HL-60 (cell line): ENCODE data around the gene CDYL.

ENCODE experiments used
- CTCF ChIP-seq: IDR thresholded peaks from one replicate; pipeline ENCODE4 v1.5.1; 2011; ENCODE audit warnings: low read length, control low read depth, inconsistent platforms; ENCODE audit not compliant: insufficient read depth
- GABPA ChIP-seq: IDR thresholded peaks from 2 replicates; pipeline ENCODE4 v1.6.1; 2012; ENCODE audit warnings: low read depth
- POLR2AphosphoS5 ChIP-seq: IDR thresholded peaks from 2 replicates; pipeline ENCODE4 v1.6.1; 2012; ENCODE audit warnings: low read depth
- TF ChIP-seq, protein P1 (sequence below): IDR thresholded peaks from 2 replicates; pipeline ENCODE4 v1.6.1; 2012; ENCODE audit warnings: low read depth; ENCODE audit not compliant: insufficient replicate concordance

- TF ChIP-seq CTCF (no peak), POLR2AphosphoS5 (no peak), GABPA (no peak)
- TF ChIP-seq, protein P1, sequence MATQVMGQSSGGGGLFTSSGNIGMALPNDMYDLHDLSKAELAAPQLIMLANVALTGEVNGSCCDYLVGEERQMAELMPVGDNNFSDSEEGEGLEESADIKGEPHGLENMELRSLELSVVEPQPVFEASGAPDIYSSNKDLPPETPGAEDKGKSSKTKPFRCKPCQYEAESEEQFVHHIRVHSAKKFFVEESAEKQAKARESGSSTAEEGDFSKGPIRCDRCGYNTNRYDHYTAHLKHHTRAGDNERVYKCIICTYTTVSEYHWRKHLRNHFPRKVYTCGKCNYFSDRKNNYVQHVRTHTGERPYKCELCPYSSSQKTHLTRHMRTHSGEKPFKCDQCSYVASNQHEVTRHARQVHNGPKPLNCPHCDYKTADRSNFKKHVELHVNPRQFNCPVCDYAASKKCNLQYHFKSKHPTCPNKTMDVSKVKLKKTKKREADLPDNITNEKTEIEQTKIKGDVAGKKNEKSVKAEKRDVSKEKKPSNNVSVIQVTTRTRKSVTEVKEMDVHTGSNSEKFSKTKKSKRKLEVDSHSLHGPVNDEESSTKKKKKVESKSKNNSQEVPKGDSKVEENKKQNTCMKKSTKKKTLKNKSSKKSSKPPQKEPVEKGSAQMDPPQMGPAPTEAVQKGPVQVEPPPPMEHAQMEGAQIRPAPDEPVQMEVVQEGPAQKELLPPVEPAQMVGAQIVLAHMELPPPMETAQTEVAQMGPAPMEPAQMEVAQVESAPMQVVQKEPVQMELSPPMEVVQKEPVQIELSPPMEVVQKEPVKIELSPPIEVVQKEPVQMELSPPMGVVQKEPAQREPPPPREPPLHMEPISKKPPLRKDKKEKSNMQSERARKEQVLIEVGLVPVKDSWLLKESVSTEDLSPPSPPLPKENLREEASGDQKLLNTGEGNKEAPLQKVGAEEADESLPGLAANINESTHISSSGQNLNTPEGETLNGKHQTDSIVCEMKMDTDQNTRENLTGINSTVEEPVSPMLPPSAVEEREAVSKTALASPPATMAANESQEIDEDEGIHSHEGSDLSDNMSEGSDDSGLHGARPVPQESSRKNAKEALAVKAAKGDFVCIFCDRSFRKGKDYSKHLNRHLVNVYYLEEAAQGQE = no peak
Measured at GRCh38 chr6:4894049-4894448, 117.8 kb downstream of the CDYL start.
